Measurements from ENCODE around the gene IL21R. TPM values are rescaled to one million over a fixed set of nuclear protein-coding genes. Genes with fewer than 3 reads are reported as not detected.

The IL21R gene
- total and polyA plus RNA-seq, 3 donors from 2014 or later: 0.31 to 2.3 (median 0.87) TPM

DNA sequence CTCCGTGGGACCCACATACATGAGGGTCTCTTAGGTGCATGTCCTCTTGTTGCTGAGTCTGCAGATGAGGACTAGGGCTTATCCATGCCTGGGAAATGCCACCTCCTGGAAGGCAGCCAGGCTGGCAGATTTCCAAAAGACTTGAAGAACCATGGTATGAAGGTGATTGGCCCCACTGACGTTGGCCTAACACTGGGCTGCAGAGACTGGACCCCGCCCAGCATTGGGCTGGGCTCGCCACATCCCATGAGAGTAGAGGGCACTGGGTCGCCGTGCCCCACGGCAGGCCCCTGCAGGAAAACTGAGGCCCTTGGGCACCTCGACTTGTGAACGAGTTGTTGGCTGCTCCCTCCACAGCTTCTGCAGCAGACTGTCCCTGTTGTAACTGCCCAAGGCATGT lies 38.2 kb upstream of the IL21R start:
- intact Hi-C loops (cut with DNase I; ENCODE audit: low total_unique reads): no loop called here

DNA sequence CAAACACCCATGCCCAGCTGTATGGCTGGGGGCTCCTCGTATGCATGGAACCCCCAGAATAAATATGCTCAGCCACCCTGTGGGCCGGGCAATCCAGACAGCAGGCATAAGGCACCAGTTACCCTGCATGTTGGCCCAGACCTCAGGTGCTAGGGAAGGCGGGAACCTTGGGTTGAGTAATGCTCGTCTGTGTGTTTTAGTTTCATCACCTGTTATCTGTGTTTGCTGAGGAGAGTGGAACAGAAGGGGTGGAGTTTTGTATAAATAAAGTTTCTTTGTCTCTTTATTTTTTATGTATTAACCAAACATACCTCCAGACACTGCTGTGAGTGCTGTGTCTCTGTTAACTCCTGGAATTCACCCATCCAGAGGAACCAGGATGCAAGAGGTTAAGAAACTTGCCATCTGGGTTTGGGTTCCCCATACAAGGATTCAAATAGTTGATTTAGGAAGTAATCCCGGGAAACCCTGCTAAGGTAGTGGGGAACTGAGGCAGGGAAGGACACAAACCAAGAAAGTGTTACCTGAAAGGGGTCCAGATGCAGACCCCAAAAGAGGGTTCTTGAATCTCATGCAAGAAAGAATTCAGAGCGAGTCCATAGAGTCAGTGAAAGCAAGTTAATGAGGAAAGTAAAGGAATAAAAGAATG lies 37.4 kb upstream of the IL21R start:
- 79 to 80% methylated on average over 6 of the region's 6 CpGs for WGBS, 2 donors
- Histone ChIP-seq H3K27ac (no peak overlapping the region), H3K36me3 (ENCODE audit: low read depth, missing control alignments) (no peaks in the 10 kb centered on the region), H3K9me3 (no peaks in the 10 kb centered on the region), H3K4me3 (no peak overlapping the region), H3K4me1 (peaks cover 4% of the 10 kb centered on the region), H3K27me3 (no peaks in the 10 kb centered on the region)
- intact Hi-C loops (cut with DNase I; ENCODE audit: low total_unique reads): loop anchor here (5.0 kb wide), 2 partner anchors 127 to 182 kb away; no protein-coding TSS in a partner anchor
- TF ChIP-seq, protein P1, sequence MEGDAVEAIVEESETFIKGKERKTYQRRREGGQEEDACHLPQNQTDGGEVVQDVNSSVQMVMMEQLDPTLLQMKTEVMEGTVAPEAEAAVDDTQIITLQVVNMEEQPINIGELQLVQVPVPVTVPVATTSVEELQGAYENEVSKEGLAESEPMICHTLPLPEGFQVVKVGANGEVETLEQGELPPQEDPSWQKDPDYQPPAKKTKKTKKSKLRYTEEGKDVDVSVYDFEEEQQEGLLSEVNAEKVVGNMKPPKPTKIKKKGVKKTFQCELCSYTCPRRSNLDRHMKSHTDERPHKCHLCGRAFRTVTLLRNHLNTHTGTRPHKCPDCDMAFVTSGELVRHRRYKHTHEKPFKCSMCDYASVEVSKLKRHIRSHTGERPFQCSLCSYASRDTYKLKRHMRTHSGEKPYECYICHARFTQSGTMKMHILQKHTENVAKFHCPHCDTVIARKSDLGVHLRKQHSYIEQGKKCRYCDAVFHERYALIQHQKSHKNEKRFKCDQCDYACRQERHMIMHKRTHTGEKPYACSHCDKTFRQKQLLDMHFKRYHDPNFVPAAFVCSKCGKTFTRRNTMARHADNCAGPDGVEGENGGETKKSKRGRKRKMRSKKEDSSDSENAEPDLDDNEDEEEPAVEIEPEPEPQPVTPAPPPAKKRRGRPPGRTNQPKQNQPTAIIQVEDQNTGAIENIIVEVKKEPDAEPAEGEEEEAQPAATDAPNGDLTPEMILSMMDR (IDR thresholded peaks at IDR 0.05): no peak
- TF ChIP-seq POLR2A (IDR thresholded peaks at IDR 0.05): no peak
- DNase-seq: no peak

More for the DNA sequence above, 38.2 kb upstream of the IL21R start:
- Histone ChIP-seq H3K27ac (no peak overlapping the region), H3K4me3 (no peak overlapping the region), H3K27me3 (no peaks in the 10 kb centered on the region), H3K9me3 (no peaks in the 10 kb centered on the region), H3K36me3 (ENCODE audit: low read depth, missing control alignments) (no peaks in the 10 kb centered on the region), H3K4me1 (peaks cover 4% of the 10 kb centered on the region)
- DNase-seq: peak; percentile 44
- TF ChIP-seq POLR2A (IDR thresholded peaks at IDR 0.05): no peak
- TF ChIP-seq, protein P1 (IDR thresholded peaks at IDR 0.05): no peak
- WGBS, 2 donors: 86% methylated on average over 9 of the region's 9 CpGs; no CpG with 5 or more reads in 1 of the 2 donors

DNA sequence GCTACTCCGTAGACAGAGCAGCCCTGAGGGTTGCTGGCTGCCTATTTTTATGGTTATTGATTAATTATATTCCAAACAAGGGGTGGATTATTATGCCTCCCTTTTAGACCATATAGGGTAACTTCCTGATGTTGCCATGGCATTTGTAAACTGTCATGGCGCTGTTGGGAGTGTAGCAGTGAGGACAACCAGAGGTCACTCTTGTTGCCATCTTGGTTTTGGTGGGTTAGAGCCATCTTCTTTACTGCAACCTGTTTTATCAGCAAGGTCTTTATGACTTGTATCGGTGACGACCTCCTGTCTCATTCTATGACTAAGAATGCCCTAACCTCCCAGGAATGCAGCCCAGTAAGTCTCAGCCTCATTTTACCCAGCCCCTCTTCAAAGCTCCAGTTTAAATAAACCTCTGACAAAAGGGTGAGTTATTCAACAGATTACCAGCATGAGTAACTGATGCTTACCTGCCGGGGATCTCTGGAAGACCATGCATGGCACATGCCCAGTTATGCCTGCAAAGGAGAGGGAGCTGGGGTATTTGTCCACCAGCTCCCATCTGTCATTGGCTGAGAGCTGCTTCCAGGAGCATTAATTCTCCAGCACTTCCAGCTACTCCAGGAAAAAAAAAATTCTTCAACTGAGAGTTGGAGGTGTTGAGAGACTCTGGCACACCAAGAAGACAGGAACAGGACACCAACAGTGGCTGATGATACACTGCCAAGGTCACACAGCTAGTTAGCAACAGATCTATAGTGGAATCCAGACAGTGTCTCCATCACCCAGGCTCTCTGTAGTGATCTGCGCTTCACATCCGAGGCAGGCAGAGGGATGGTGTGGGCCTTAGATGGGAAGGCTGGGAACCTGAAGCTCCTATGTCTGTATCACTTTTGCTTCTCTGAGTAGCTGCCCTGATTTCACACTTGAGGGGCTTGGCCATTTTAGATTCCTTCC lies 36.6 kb upstream of the IL21R start:
- intact Hi-C loops (cut with DNase I; ENCODE audit: low total_unique reads): loop anchor here (5.0 kb wide), 2 partner anchors 128 to 183 kb away; no protein-coding TSS in a partner anchor
- no peak overlapping the region for H3K27ac ChIP-seq
- 82 to 88% methylated on average over 7 of the region's 7 CpGs for WGBS, 2 donors
- no peaks in the 10 kb centered on the region for H3K9me3 ChIP-seq
- peaks cover 4% of the 10 kb centered on the region for H3K4me1 ChIP-seq
- no peak for DNase-seq
- H3K36me3 ChIP-seq (ENCODE audit: low read depth, missing control alignments): no peaks in the 10 kb centered on the region
- H3K4me3 ChIP-seq: no peak overlapping the region
- TF ChIP-seq, protein P1 (IDR thresholded peaks at IDR 0.05): no peak
- no peak for TF ChIP-seq POLR2A (IDR thresholded peaks at IDR 0.05)
- no peaks in the 10 kb centered on the region for H3K27me3 ChIP-seq

DNA sequence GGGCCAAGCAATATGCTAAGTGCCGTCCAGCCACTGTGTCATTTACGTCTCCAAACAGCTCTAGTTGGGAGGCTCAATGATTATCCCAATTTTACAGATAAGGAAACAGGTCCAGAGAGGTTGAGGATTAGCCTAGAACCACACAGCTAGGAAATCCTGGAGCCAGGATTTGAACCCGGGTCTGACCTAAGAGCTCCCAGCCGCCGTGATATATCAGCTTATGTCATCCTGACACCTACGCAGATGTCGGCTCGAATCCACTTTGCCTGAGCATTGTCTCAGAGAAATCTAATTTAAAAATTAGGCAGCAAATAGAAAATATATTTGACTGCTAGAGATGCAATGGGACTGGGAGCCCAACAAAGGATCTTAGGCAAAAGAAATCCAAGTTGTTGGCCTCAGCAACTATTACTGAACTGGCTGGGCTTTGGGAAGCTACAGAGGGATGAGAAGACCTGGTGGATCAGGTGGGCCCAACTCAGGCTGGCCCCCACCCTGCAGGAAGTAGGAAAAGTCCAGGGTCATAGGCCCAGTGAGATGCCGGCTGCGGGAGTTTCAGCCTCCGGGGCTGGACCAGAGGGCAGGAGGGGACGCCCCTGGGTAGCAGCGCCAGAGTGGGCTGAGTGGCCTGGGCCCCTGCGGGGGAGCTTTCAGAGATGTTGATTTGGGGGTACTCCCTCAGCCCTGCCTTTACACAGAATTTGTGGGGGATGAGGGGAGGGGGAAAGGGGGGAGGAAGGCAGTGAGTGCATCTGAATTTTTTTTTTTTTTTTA lies 35.1 kb upstream of the IL21R start:
- H3K36me3 ChIP-seq (ENCODE audit: low read depth, missing control alignments): no peaks in the 10 kb centered on the region
- no peak overlapping the region for H3K4me3 ChIP-seq
- no peaks in the 10 kb centered on the region for H3K9me3 ChIP-seq
- no peak for TF ChIP-seq POLR2A (IDR thresholded peaks at IDR 0.05)
- TF ChIP-seq, protein P1 (IDR thresholded peaks at IDR 0.05): no peak
- H3K27ac ChIP-seq: no peak overlapping the region
- intact Hi-C loops (cut with DNase I; ENCODE audit: low total_unique reads): loop anchor here (5.0 kb wide), 2 partner anchors 130 to 185 kb away; no protein-coding TSS in a partner anchor
- WGBS, 2 donors: 61 to 65% methylated on average over 13 to 14 of the region's 14 CpGs
- DNase-seq: no peak
- H3K4me1 ChIP-seq: peaks cover 4% of the 10 kb centered on the region
- no peaks in the 10 kb centered on the region for H3K27me3 ChIP-seq
